Trophoblast cell (in vitro differentiated cells and primary cell): ENCODE results near the gene DGKZ.
A peak's percentile ranks its signal among the peaks of the same experiment; 100 is the strongest.

Experiments used
- DNase-seq, 2 donors: peaks; one replicate each; pipeline ENCODE4 v3.0.0-alpha.2; 2016
- H2AFZ ChIP-seq: 2 replicates; pipeline ENCODE4 v1.6.1; 2013; ENCODE audit warnings: low read length, moderate library complexity, mild to moderate bottlenecking; ENCODE audit not compliant: insufficient read depth, poor library complexity
- H2AK5ac ChIP-seq: 2 replicates; pipeline ENCODE4 v1.6.1; 2013; ENCODE audit warnings: mild to moderate bottlenecking, low read length
- H2BK120ac ChIP-seq: 2 replicates; pipeline ENCODE4 v1.6.1; 2013; ENCODE audit warnings: low read length, mild to moderate bottlenecking, moderate library complexity; ENCODE audit not compliant: insufficient read depth, poor library complexity
- H2BK12ac ChIP-seq: 2 replicates; pipeline ENCODE4 v1.6.1; 2013; ENCODE audit warnings: mild to moderate bottlenecking, low read length, moderate library complexity
- H2BK5ac ChIP-seq: 2 replicates; pipeline ENCODE4 v1.6.1; 2013; ENCODE audit warnings: low read length, low read depth, moderate library complexity, mild to moderate bottlenecking; ENCODE audit not compliant: poor library complexity
- H3K14ac ChIP-seq: 2 replicates; pipeline ENCODE4 v1.6.1; 2013; ENCODE audit warnings: mild to moderate bottlenecking, low read length
- H3K18ac ChIP-seq: 2 replicates; pipeline ENCODE4 v1.6.1; 2013; ENCODE audit warnings: mild to moderate bottlenecking, low read length
- H3K23ac ChIP-seq: 2 replicates; pipeline ENCODE4 v1.6.1; 2013; ENCODE audit warnings: low read length
- H3K27ac ChIP-seq: 2 replicates; pipeline ENCODE4 v1.5.1; 2013; ENCODE audit warnings: low read depth, mild to moderate bottlenecking, inconsistent platforms, low read length, moderate library complexity
- H3K27me3 ChIP-seq: 2 replicates; pipeline ENCODE4 v1.6.1; 2013; ENCODE audit warnings: inconsistent platforms, mild to moderate bottlenecking, low read length, moderate library complexity; ENCODE audit not compliant: insufficient read depth
- H3K36me3 ChIP-seq, 2 experiments: 1 replicate in 1 of 2; 2 replicates in 1 of 2; pipeline ENCODE4 v1.6.1; 2013; ENCODE audit warnings: low read length in 2 of 2, mild to moderate bottlenecking in 2 of 2, moderate library complexity in 1 of 2; ENCODE audit not compliant: insufficient read depth in 2 of 2, control insufficient read depth in 1 of 2
- H3K4ac ChIP-seq: 2 replicates; pipeline ENCODE4 v1.6.1; 2013; ENCODE audit warnings: low read depth, mild to moderate bottlenecking, low read length, moderate library complexity
- H3K4me1 ChIP-seq, 2 experiments: 1 replicate in 1 of 2; 2 replicates in 1 of 2; pipeline ENCODE4 v1.6.1; 2013; ENCODE audit warnings: low read length in 2 of 2, mild to moderate bottlenecking in 2 of 2, moderate library complexity in 1 of 2; ENCODE audit not compliant: insufficient read depth in 2 of 2, control insufficient read depth in 1 of 2
- H3K4me2 ChIP-seq: 2 replicates; pipeline ENCODE4 v1.6.1; 2013; ENCODE audit warnings: inconsistent platforms, mild to moderate bottlenecking, low read length, moderate library complexity
- H3K4me3 ChIP-seq: 2 replicates; pipeline ENCODE4 v1.5.1; 2013; ENCODE audit warnings: mild to moderate bottlenecking, low read depth, low read length, inconsistent platforms
- H3K79me1 ChIP-seq: one replicate; pipeline ENCODE4 v1.6.1; 2013; ENCODE audit warnings: low read length
- H3K79me2 ChIP-seq: 2 replicates; pipeline ENCODE4 v1.6.1; 2013; ENCODE audit warnings: low read length, mild to moderate bottlenecking; ENCODE audit not compliant: control insufficient read depth, insufficient read depth, poor library complexity
- H3K9ac ChIP-seq: 2 replicates; pipeline ENCODE4 v1.6.1; 2013; ENCODE audit warnings: mild to moderate bottlenecking, low read length
- H3K9me3 ChIP-seq: 2 replicates; pipeline ENCODE4 v1.6.1; 2013; ENCODE audit warnings: low read depth, mild to moderate bottlenecking, control low read depth, inconsistent platforms, low read length; ENCODE audit not compliant: insufficient read depth
- H4K12ac ChIP-seq: 2 replicates; pipeline ENCODE4 v1.6.1; 2013; ENCODE audit warnings: low read depth, mild to moderate bottlenecking, low read length, moderate library complexity
- H4K8ac ChIP-seq: 2 replicates; pipeline ENCODE4 v1.6.1; 2013; ENCODE audit warnings: low read depth, mild to moderate bottlenecking, low read length, moderate library complexity
- H4K91ac ChIP-seq: one replicate; pipeline ENCODE4 v1.6.1; 2013; ENCODE audit warnings: low read depth, mild to moderate bottlenecking, low read length, moderate library complexity
- WGBS: extraction: QIAGEN DNeasy Blood & Tissue Kit; methylation state at CpG from one replicate; pipeline ENCODE4 v1.1.7; 2013; ENCODE audit warnings: missing lambda C conversion rate; ENCODE audit not compliant: insufficient read length, insufficient coverage; ENCODE audit errors: extremely low coverage; 5-methylcytosine and 5-hydroxymethylcytosine counted together

DGKZ gene

DNA sequence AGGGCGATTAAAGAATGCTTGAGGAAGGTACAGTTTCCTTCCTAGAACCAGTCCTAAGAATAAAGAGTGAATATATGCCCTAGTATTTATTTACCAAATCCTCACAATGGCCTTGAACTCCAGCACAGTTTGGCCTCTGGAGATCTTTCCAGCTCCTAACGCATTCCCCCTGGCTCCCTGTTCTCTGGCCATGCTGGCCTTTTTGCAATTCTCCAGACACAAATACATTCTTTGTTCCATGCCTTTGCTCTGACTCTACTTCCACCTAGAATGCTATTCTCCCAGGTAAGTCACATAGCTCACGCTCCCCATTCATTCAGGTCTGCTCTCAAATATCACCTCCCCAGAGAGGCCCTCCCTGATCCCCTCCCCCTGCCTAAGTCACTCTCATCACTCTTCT is 3.7 kb upstream of the DGKZ start:
- no peak overlapping the region for H4K12ac ChIP-seq
- peak; percentile 88 to 94 for DNase-seq

GRCh38 chr11:46345131-46345597 is 2.1 kb upstream of the DGKZ start:
- Histone ChIP-seq H2BK12ac (peak overlapping the region; percentile 96), H3K4me2 (peak overlapping the region; percentile 37), H3K79me2 (peaks cover 17% of the 10 kb centered on the region), H4K91ac (peak overlapping the region; percentile 95), H3K36me3 (no peaks in the 10 kb centered on the region), H3K4me1 (peaks cover 40 to 48% of the 10 kb centered on the region in 2 experiments), H3K27me3 (no peaks in the 10 kb centered on the region), H2AK5ac (peak overlapping the region; percentile 96), H3K79me1 (peaks cover 24% of the 10 kb centered on the region), H3K4me3 (peak overlapping the region; percentile 10), H2BK120ac (peak overlapping the region; percentile 79), H3K27ac (peak overlapping the region; percentile 52), H3K9me3 (peaks cover 2% of the 10 kb centered on the region), H2AFZ (peak overlapping the region; percentile 61), H3K18ac (peak overlapping the region; percentile 93), H3K14ac (peak overlapping the region; percentile 94), H3K23ac (no peak overlapping the region), H2BK5ac (peak overlapping the region; percentile 74), H3K4ac (peak overlapping the region; percentile 84), H4K12ac (peak overlapping the region; percentile 55), H4K8ac (peak overlapping the region; percentile 91), H3K9ac (no peak overlapping the region)
- WGBS = no CpG with 5 or more reads among the region's 20 CpGs
- peak; percentile 82 to 87 for DNase-seq

More for the DNA sequence above, 3.7 kb upstream of the DGKZ start:
- no peak overlapping the region for H3K4ac ChIP-seq
- H2BK12ac ChIP-seq = no peak overlapping the region
- WGBS = no CpG with 5 or more reads among the region's 3 CpGs
- H2AFZ ChIP-seq = no peak overlapping the region
- no peak overlapping the region for H3K14ac ChIP-seq
- no peak overlapping the region for H3K23ac ChIP-seq
- H2BK120ac ChIP-seq = no peak overlapping the region
- peak overlapping the region; percentile 56 for H3K27ac ChIP-seq
- no peak overlapping the region for H3K9ac ChIP-seq
- no peaks in the 10 kb centered on the region for H3K27me3 ChIP-seq
- H2AK5ac ChIP-seq = no peak overlapping the region
- no peak overlapping the region for H4K91ac ChIP-seq
- H3K79me2 ChIP-seq = peaks cover 15% of the 10 kb centered on the region
- H3K79me1 ChIP-seq = peaks cover 32% of the 10 kb centered on the region
- no peak overlapping the region for H3K4me2 ChIP-seq
- H4K8ac ChIP-seq = no peak overlapping the region
- H3K4me3 ChIP-seq = no peak overlapping the region
- no peak overlapping the region for H3K18ac ChIP-seq
- no peak overlapping the region for H2BK5ac ChIP-seq
- H3K9me3 ChIP-seq = peaks cover under 1% of the 10 kb centered on the region
- peaks cover 48 to 50% of the 10 kb centered on the region in 2 experiments for H3K4me1 ChIP-seq
- H3K36me3 ChIP-seq = no peaks in the 10 kb centered on the region

- Histone ChIP-seq H3K27me3 (no peaks in the 10 kb centered on the region), H3K4me3 (no peak overlapping the region), H3K18ac (peak overlapping the region; percentile 93), H3K79me1 (peaks cover 24% of the 10 kb centered on the region), H3K9me3 (peaks cover 2% of the 10 kb centered on the region), H3K27ac (no peak overlapping the region), H4K91ac (peak overlapping the region; percentile 95), H3K23ac (no peak overlapping the region), H2AFZ (no peak overlapping the region), H2BK120ac (peak overlapping the region; percentile 79), H3K14ac (peak overlapping the region; percentile 94), H3K4me2 (peak overlapping the region; percentile 37), H3K36me3 (no peaks in the 10 kb centered on the region), H3K79me2 (peaks cover 17% of the 10 kb centered on the region), H3K4ac (no peak overlapping the region), H3K9ac (no peak overlapping the region), H2BK5ac (peak overlapping the region; percentile 74), H4K12ac (no peak overlapping the region), H3K4me1 (peaks cover 42 to 48% of the 10 kb centered on the region in 2 experiments), H2BK12ac (peak overlapping the region; percentile 96), H2AK5ac (peak overlapping the region; percentile 96), H4K8ac (peak overlapping the region; percentile 91)
- no peak for DNase-seq
- WGBS = no CpG with 5 or more reads among the region's 10 CpGs
Observed at GRCh38 chr11:46345881-46346484, 1.3 kb upstream of the DGKZ start.

- Histone ChIP-seq H3K27ac (no peak overlapping the region), H4K8ac (peak overlapping the region; percentile 67), H3K18ac (peak overlapping the region; percentile 91), H2BK5ac (peak overlapping the region; percentile 29), H3K4me3 (peak overlapping the region; percentile 92), H2AFZ (peak overlapping the region; percentile 73), H2BK12ac (no peak overlapping the region), H4K91ac (peak overlapping the region; percentile 67), H3K14ac (peak overlapping the region; percentile 97), H3K4ac (peak overlapping the region; percentile 99), H3K4me2 (peak overlapping the region; percentile 88), H3K23ac (no peak overlapping the region), H3K9me3 (peaks cover 2% of the 10 kb centered on the region), H3K79me2 (peaks cover 20% of the 10 kb centered on the region), H2BK120ac (peak overlapping the region; percentile 70), H4K12ac (peak overlapping the region; percentile 72), H3K79me1 (peaks cover 24% of the 10 kb centered on the region), H3K27me3 (no peaks in the 10 kb centered on the region), H3K9ac (peak overlapping the region; percentile 83), H3K36me3 (peaks cover 0 to 2% of the 10 kb centered on the region in 2 experiments), H3K4me1 (peaks cover 34 to 41% of the 10 kb centered on the region in 2 experiments), H2AK5ac (peak overlapping the region; percentile 93)
- WGBS = no CpG with 5 or more reads among the region's 63 CpGs
- DNase-seq = no peak
Observed at GRCh38 chr11:46347637-46348311, 511 bp downstream of the DGKZ start.
